H1 (cell line): Measurements from ENCODE around the gene FTL. TPM values are rescaled to one million over a fixed set of nuclear protein-coding genes. Genes with fewer than 3 reads are reported as not detected.

Source experiments
- HDAC2 ChIP-seq, 2 experiments: fragments of 300-600 bp in 1 of 2; sonication (generic) in 1 of 2; IDR thresholded peaks; 2 replicates each; pipeline ENCODE4 v1.6.1; 2011 to 2012; ENCODE audit warnings: low read depth in 2 of 2, low read length in 2 of 2, mild to moderate bottlenecking in 2 of 2, moderate library complexity in 2 of 2, borderline replicate concordance in 1 of 2, inconsistent platforms in 1 of 2
- polyA plus RNA-seq, 7 experiments: library from polyadenylated mRNA; depleted of rRNA in 3 of 7; stranded (reverse) in 5 of 7; unstranded in 2 of 7; fragments of >200 nt in 5 of 7; fragments of 200-250 nt in 2 of 7; gene quantifications; 1 replicate in 5 of 7; 2 replicates in 1 of 7; 4 replicates in 1 of 7; pipeline versions ENCODE4 v1.2.1 to v1.2.3, GENCODE V29; 2011 to 2013; ENCODE audit warnings: missing spikeins in 2 of 7, mixed read lengths in 2 of 7
- total RNA-seq: library from RNA; stranded (reverse); fragmentation: NEBNext Ultra II Directional; extraction: Animal tissue kit (Norgen Biotek cat#: 25700); gene quantifications from 2 replicates; pipeline ENCODE4 v1.2.1, GENCODE V29; 2021

Gene FTL
- total and polyA plus RNA-seq, 2 of the 8 experiments (the other 6 are each of a cell fraction or from before 2014, with no cell fraction given): 1,751 to 2,427 TPM

DNA sequence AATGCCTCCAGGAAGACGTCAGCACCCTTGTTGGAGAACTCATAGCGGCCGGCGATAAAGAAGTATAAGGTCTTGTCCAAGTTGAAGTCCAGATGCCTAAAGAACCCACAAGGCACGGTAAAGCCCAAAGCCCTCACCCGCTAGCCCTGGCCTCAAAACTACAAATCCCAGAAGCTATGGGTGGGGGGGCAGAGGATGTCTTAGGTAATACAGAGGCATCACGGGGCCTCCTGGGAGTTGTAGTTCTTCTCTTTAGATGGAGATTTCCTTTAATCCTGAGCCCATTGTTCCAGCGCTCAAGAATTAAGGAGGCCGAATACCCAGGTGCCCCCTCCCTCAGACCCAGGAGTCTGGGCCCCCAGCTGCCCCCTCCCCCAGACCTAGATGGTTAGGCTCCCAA, 17.2 kb downstream of the FTL start (continued):
- TF ChIP-seq HDAC2 (IDR thresholded peaks at IDR 0.05; ENCODE audit: borderline replicate concordance in 1 of 2, low read depth in 2 of 2, low read length in 2 of 2): no peak
